MM.1S (cell line): ENCODE measurements around the gene SERPINE2.

ENCODE experiments used
- DNase-seq: peaks from one replicate; pipeline ENCODE4 v3.0.0-alpha.2; 2015
- H2AFZ ChIP-seq: fragments of 300-600 bp; sonication (generic); 2 replicates; pipeline ENCODE4 v1.6.0; 2016; ENCODE audit warnings: antibody characterized with exemption, low read length
- H3F3A ChIP-seq: fragments of 300-600 bp; sonication (generic); 2 replicates; pipeline ENCODE4 v1.6.1; 2016; ENCODE audit warnings: mild to moderate bottlenecking, antibody characterized with exemption, low read length, moderate library complexity, mixed read lengths; ENCODE audit not compliant: insufficient read depth
- H3K27ac ChIP-seq: fragments of 300-600 bp; sonication (generic); 2 replicates; pipeline ENCODE4 v1.5.1; 2016; ENCODE audit warnings: mild to moderate bottlenecking, low read length
- H3K27me3 ChIP-seq: fragments of 300-600 bp; sonication (generic); replicated peaks from 2 replicates; pipeline ENCODE4 v1.6.0; 2016; ENCODE audit warnings: low read length; ENCODE audit not compliant: insufficient read depth
- H3K36me3 ChIP-seq: fragments of 300-600 bp; sonication (generic); replicated peaks from 2 replicates; pipeline ENCODE4 v1.6.1; 2016; ENCODE audit warnings: mild to moderate bottlenecking, low read length, mixed read lengths; ENCODE audit not compliant: insufficient read depth
- H3K4me1 ChIP-seq: fragments of 300-600 bp; sonication (generic); 2 replicates; pipeline ENCODE4 v1.6.1; 2016; ENCODE audit warnings: low read length, mixed read lengths
- H3K4me2 ChIP-seq: fragments of 300-600 bp; sonication (generic); 2 replicates; pipeline ENCODE4 v1.6.0; 2016; ENCODE audit warnings: low read depth, low read length
- H3K4me3 ChIP-seq: fragments of 300-600 bp; sonication (generic); 2 replicates; pipeline ENCODE4 v1.5.1; 2016; ENCODE audit warnings: low read length, mixed read lengths
- H3K79me2 ChIP-seq: fragments of 300-600 bp; sonication (generic); 2 replicates; pipeline ENCODE4 v1.6.1; 2016; ENCODE audit warnings: mixed run types, low read length, mixed read lengths
- H3K9ac ChIP-seq: fragments of 300-600 bp; sonication (generic); 2 replicates; pipeline ENCODE4 v1.6.1; 2016; ENCODE audit warnings: low read length, mixed read lengths
- H3K9me2 ChIP-seq: fragments of 300-600 bp; sonication (generic); replicated peaks from 2 replicates; pipeline ENCODE4 v1.6.1; 2016; ENCODE audit warnings: mild to moderate bottlenecking, low read length, mixed read lengths; ENCODE audit not compliant: insufficient read depth
- H3K9me3 ChIP-seq: fragments of 300-600 bp; sonication (generic); replicated peaks from 2 replicates; pipeline ENCODE4 v1.6.1; 2016; ENCODE audit warnings: mild to moderate bottlenecking, low read length, mixed read lengths; ENCODE audit not compliant: insufficient read depth
- H4K20me1 ChIP-seq: fragments of 300-600 bp; sonication (generic); 2 replicates; pipeline ENCODE4 v1.6.1; 2016; ENCODE audit warnings: mild to moderate bottlenecking, low read length, moderate library complexity, mixed read lengths; ENCODE audit not compliant: insufficient read depth
- EZH2 ChIP-seq: fragments of 300-600 bp; sonication (generic); optimal IDR thresholded peaks from 2 replicates; pipeline ENCODE3; 2017; ENCODE audit warnings: low read depth, mild to moderate bottlenecking, antibody characterized with exemption, low read length, mixed read lengths
- EZH2phosphoT487 ChIP-seq: fragments of 300-600 bp; sonication (generic); IDR thresholded peaks from 2 replicates; pipeline ENCODE4 v1.6.1; 2018; ENCODE audit warnings: antibody characterized with exemption, low read length
- TF ChIP-seq, protein P1 (sequence below): fragments of 300-600 bp; sonication (generic); IDR thresholded peaks from 2 replicates; pipeline ENCODE4 v1.5.1; 2016; ENCODE audit warnings: antibody characterized with exemption, low read length, mixed read lengths

SERPINE2 gene, protein sequence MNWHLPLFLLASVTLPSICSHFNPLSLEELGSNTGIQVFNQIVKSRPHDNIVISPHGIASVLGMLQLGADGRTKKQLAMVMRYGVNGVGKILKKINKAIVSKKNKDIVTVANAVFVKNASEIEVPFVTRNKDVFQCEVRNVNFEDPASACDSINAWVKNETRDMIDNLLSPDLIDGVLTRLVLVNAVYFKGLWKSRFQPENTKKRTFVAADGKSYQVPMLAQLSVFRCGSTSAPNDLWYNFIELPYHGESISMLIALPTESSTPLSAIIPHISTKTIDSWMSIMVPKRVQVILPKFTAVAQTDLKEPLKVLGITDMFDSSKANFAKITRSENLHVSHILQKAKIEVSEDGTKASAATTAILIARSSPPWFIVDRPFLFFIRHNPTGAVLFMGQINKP

DNA sequence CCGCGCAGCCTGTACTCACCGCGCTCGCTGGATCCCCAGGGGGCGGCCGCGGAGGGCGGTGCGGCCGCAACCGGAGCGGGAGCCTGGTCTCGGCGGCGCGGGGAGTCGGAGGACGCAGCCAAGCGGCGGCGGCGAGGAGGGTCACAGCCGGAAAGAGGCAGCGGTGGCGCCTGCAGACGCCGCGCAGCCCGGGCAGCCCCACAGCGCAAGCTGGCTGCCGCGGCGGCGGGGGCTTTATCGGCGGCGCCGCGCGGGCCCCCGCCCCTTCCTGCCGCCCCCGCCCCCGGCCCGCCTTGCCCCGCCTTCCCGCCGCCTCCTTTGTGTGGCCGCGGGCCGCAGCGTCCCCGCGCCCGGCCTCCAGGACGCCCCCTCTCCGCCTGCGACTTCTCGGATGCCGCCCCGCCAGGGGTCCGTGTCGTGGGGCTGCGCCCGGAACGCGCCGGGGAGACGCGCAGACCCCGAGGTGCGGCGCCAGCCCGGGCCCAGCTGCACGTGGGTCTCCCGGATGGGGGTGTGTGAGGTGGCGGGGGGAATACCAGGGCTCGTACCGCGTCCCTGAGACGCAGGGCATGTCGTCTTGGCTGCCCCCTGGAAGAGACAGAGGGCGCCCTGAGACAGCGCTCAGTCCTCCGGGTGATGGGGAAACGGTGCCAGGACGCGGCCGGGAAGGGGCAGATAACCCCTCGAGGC, at the start of gene SERPINE2:
SERPINE2 (minus strand) TSS at position 207 of the 690 bp plus-strand sequence. CDS start 37,386 bp downstream, outside the sequence.
- Histone ChIP-seq H3K9me2 (no peaks in the 10 kb centered on the region), H3K79me2 (peaks cover 20% of the 10 kb centered on the region), H3K4me1 (peaks cover 8% of the 10 kb centered on the region), H3K36me3 (no peaks in the 10 kb centered on the region), H3K9me3 (no peaks in the 10 kb centered on the region), H2AFZ (peak within 1 kb of the TSS; percentile 76), H3K4me2 (peak within 1 kb of the TSS; percentile 93), H3K9ac (peak within 1 kb of the TSS; percentile 42; the same call in 1 of the 2 replicates), H4K20me1 (no peaks in the 10 kb centered on the region), H3K27me3 (no peaks in the 10 kb centered on the region), H3F3A (peaks cover 20% of the 10 kb centered on the region), H3K27ac (peak within 1 kb of the TSS; percentile 21; the same call in 1 of the 2 replicates), H3K4me3 (peak within 1 kb of the TSS; percentile 80)
- peak; percentile 77 for DNase-seq
- TF ChIP-seq EZH2phosphoT487 (no peak), EZH2 (no peak)
- TF ChIP-seq, protein P1, sequence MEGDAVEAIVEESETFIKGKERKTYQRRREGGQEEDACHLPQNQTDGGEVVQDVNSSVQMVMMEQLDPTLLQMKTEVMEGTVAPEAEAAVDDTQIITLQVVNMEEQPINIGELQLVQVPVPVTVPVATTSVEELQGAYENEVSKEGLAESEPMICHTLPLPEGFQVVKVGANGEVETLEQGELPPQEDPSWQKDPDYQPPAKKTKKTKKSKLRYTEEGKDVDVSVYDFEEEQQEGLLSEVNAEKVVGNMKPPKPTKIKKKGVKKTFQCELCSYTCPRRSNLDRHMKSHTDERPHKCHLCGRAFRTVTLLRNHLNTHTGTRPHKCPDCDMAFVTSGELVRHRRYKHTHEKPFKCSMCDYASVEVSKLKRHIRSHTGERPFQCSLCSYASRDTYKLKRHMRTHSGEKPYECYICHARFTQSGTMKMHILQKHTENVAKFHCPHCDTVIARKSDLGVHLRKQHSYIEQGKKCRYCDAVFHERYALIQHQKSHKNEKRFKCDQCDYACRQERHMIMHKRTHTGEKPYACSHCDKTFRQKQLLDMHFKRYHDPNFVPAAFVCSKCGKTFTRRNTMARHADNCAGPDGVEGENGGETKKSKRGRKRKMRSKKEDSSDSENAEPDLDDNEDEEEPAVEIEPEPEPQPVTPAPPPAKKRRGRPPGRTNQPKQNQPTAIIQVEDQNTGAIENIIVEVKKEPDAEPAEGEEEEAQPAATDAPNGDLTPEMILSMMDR = peak; percentile 48

DNA sequence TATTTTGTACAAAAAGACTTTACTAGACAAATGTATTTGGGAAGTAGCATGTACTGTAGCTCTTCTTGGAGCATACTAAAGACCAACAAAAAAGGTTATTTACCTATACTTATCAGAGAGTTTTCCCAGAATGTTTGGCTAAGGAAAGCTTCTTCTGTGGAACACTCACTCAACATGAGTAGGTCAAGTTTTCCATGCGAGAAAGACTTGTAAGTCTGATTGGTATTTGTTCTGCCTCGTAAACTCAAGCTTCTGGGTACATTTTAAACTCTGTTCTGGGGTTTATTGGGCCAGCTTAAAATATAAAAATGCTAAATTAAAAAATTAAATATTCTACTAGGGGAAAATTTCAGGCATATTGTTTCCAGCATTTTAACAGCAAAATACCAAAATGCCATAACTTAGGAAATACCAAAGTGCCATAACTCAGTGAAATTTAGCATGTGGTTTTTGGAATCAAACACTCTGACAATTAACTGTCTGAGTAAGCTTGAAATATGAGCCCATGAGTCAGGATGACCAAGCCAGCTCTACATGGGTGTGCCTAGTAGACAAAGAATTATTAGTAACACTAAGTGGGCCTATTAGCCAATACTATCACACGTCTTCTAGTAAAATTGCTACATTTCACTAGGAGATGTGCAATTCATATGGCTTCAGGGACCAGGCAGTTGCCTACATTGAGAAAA, 47.3 kb upstream of the SERPINE2 start:
- TF ChIP-seq EZH2phosphoT487 (no peak), EZH2 (no peak)
- TF ChIP-seq, protein P1 = no peak
- Histone ChIP-seq H3K27ac (no peak overlapping the region), H3K4me2 (no peak overlapping the region)

DNA sequence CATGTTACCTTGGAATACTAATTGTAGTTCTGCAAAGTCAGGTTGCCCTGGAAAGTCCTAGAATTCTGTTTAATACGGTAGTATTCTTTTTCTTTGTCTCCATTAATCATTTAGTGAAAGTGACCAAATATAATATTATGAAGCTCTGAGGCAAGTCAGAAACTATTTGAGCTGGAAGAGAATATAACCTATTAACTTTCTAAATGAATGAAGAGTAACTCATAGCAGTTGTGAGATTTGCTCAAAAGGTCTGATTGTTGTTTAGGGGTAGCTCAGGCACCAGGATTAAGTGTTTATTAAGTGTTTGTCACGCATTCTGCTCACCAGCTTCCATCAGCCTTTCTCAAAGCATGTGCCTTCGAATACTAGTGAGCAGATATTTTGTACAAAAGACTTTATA, 46.7 kb upstream of the SERPINE2 start:
- no peak for DNase-seq
- no peaks in the 10 kb centered on the region for H3K79me2 ChIP-seq
- H4K20me1 ChIP-seq = no peaks in the 10 kb centered on the region
- TF ChIP-seq, protein P1 = no peak
- TF ChIP-seq EZH2phosphoT487 (no peak), EZH2 (no peak)
- H3K27ac ChIP-seq = no peak overlapping the region
- H3K4me3 ChIP-seq = no peak overlapping the region
- H2AFZ ChIP-seq = no peak overlapping the region
- no peaks in the 10 kb centered on the region for H3K36me3 ChIP-seq
- no peaks in the 10 kb centered on the region for H3F3A ChIP-seq
- H3K9me3 ChIP-seq = no peaks in the 10 kb centered on the region
- H3K4me2 ChIP-seq = no peak overlapping the region
- no peaks in the 10 kb centered on the region for H3K4me1 ChIP-seq
- no peaks in the 10 kb centered on the region for H3K9me2 ChIP-seq
- H3K27me3 ChIP-seq = no peaks in the 10 kb centered on the region
- H3K9ac ChIP-seq = no peak overlapping the region

More for the DNA sequence above, 47.3 kb upstream of the SERPINE2 start:
- H3F3A ChIP-seq = no peaks in the 10 kb centered on the region
- H2AFZ ChIP-seq = no peak overlapping the region
- H3K4me3 ChIP-seq = no peak overlapping the region
- H3K9me3 ChIP-seq = no peaks in the 10 kb centered on the region
- no peaks in the 10 kb centered on the region for H4K20me1 ChIP-seq
- H3K36me3 ChIP-seq = no peaks in the 10 kb centered on the region
- H3K27me3 ChIP-seq = no peaks in the 10 kb centered on the region
- no peaks in the 10 kb centered on the region for H3K9me2 ChIP-seq
- H3K79me2 ChIP-seq = no peaks in the 10 kb centered on the region
- DNase-seq = no peak
- H3K4me1 ChIP-seq = no peaks in the 10 kb centered on the region
- H3K9ac ChIP-seq = no peak overlapping the region
